ENCODE measurements around the gene DMXL1. TPM values are rescaled to one million over a fixed set of nuclear protein-coding genes. Genes with fewer than 3 reads are reported as not detected.

The DMXL1 gene
- total RNA-seq, 2 experiments from 2014 or later: 24.2 to 26.9 TPM

DNA sequence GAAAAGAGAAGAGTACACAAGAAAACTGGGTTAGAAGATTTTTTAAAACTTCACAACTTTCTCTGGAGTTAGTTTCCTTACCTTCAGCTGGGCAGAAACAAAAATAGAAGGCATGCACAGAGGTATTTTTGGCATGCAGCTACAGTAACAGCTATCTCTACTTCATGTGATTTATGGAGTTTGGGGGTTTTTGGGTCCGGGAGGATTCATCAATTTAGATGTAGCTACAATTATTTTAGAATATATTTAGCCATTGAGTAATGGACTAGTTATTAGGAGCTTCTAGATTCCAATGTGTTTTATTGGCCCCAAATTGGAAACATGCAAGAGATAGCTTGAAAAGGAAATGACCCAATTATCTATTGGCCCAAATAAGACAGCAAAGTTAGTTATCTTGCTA is 193.3 kb downstream of the DMXL1 start:
- ChIA-PET POLR2A (no interaction called here), CTCF (no interaction called here)
- Mint-ChIP-seq H3K27me3 (no peaks in the 10 kb centered on the region), H3K4me1 (ENCODE audit: low read depth) (peaks cover 26% of the 10 kb centered on the region), H3K27ac (no peak overlapping the region), H3K4me3 (no peak overlapping the region), H3K9me3 (peaks cover 38% of the 10 kb centered on the region), H3K36me3 (peaks cover 23% of the 10 kb centered on the region)
- no peak for DNase-seq
- intact Hi-C loops (cut with micrococcal nuclease): no loop called here

DNA sequence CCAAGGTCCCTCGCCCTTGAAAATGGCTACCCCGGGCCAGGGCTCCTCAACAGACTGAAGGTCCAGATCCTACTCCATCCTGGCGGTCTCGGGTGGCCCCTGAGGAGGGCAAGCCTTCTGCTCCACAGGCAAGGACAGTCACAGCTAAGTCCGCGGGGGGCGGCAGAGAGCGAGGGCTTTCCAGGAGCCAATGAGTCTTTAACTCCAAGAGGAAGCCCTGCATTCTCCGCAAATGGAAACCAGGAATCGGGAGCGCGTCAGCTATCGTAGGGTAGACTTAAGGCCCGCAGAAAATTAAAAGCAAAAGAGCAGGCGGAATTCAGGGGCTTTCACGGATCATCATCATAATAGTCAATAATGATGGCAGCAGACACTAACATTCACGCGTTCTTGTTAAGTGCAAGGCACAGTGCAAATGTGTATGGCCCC is 197.1 kb downstream of the DMXL1 start:
- intact Hi-C loops (cut with micrococcal nuclease): loop anchor here (1.0 to 5.0 kb wide), 6 partner anchors 31 to 280 kb away; partner anchors contain the start of genes DMXL1, DTWD2 and HSD17B4
- peaks cover 11% of the 10 kb centered on the region for H3K9me3 Mint-ChIP-seq

DNA sequence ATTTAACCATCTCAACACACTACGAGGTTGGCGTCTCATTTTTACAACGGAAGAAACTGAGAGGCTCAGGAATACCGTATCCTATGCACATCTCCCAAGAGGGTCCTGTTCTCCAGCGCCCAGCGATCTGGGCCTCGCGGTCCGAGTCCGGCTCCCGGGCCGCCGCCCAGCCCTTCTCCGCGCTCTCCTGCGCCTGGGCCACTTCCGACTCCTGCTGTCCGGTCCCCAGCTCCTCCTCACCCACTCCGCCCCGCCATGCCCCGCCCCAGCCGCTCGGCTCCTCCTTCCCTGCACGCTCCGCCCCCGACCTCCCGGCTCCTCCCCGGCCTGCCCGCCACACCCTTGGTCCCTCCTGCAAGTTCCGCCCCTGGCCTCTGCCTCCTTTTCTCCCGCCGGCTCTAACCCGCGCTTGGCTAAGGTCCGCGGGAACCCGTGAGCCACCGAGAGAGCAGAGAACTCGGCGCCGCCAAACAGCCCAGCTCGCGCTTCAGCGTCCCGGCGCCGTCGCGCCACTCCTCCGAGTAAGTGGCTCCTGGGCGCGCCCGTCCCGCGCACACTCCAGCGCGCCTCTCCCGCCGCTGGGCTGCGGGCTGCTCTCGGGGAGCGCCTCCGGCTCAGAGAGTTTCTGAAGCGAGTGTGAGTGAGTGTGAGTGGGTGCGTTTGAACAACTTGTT is 197.6 kb downstream of the DMXL1 start:
- Mint-ChIP-seq H3K9me3 (peaks cover 7% of the 10 kb centered on the region), H3K4me1 (ENCODE audit: low read depth) (peaks cover 55% of the 10 kb centered on the region), H3K36me3 (peaks cover 24% of the 10 kb centered on the region), H3K27me3 (no peaks in the 10 kb centered on the region), H3K4me3 (peak overlapping the region; percentile 99), H3K27ac (peak overlapping the region; percentile 99)
- peak; percentile 99 for DNase-seq
- intact Hi-C loops (cut with micrococcal nuclease): loop anchor here (1.0 to 5.0 kb wide), 6 partner anchors 31 to 280 kb away; partner anchors contain the start of genes DMXL1, DTWD2 and HSD17B4
- ChIA-PET POLR2A (interaction anchor here (0.6 to 2.0 kb wide), 15 partner anchors 15 to 281 kb away, joined by 3 to 9 read pairs (median 4); partner anchors contain the start of genes DTWD2 and TNFAIP8), CTCF (interaction anchor here (0.7 to 3.4 kb wide), 25 partner anchors 9 to 280 kb away, joined by 3 to 23 read pairs (median 5); partner anchors contain the start of gene DTWD2)

More for the DNA sequence above, 197.1 kb downstream of the DMXL1 start:
- peaks cover 49% of the 10 kb centered on the region for H3K4me1 Mint-ChIP-seq (ENCODE audit: low read depth)
- H3K27ac Mint-ChIP-seq: peak overlapping the region; percentile 99
- peak; percentile 91 for DNase-seq
- H3K27me3 Mint-ChIP-seq: no peaks in the 10 kb centered on the region
- H3K4me3 Mint-ChIP-seq: peak overlapping the region; percentile 99
- ChIA-PET CTCF (interaction anchor here (0.6 to 3.4 kb wide), 30 partner anchors 10 to 280 kb away, joined by 3 to 23 read pairs (median 4); partner anchors contain the start of gene DTWD2), POLR2A (interaction anchor here (0.6 to 2.0 kb wide), 15 partner anchors 15 to 280 kb away, joined by 3 to 9 read pairs (median 4); partner anchors contain the start of genes DTWD2 and TNFAIP8)
- H3K36me3 Mint-ChIP-seq: peaks cover 28% of the 10 kb centered on the region

DNA sequence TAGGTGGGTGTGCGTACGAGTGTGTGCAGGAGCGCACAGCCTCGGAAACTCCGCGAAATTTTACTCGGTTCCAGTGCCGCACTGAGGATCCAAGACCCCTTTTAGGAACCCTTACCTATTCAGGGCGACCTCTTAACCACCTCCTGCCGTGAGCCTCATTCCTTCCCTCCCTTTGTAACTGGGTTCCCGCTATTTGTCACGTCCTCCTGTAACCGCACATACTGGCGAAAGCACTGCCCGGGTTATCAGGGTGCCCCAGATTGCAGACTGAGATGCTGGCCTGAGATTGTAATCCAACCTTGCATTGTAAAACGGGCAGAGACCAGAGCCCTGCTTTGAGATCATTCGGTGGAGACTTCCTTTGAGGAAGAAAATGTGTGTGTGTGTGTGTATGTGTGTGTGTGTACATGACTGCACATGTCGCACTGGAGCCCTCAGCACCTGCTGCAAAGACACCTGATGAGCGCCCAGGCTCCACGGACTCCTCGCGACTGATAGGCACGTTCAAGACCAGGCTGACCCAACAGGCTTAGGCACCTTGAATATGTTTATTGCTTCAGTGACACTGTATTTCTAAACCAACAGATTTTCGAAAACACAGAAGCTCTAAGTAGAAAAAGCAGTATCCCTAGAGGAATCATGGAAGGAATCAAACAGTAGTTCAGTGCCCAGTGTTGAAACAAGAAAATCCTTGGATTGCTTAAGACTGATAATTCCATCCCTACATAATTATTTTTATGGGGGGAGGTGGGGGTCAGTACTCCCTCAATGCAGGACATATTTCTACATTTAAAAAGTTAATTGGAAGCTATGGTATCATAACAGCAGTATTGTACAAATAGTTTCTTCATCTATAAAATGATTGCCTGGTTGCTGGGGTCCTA is 198.4 kb downstream of the DMXL1 start:
- POLR2A ChIA-PET: interaction anchor here (1.0 to 3.2 kb wide), 16 partner anchors 14 to 281 kb away, joined by 3 to 26 read pairs (median 4); partner anchors contain the start of genes DTWD2 and TNFAIP8
- DNase-seq: peak; percentile 63
- Mint-ChIP-seq H3K4me3 (peak overlapping the region; percentile 99), H3K4me1 (ENCODE audit: low read depth) (peaks cover 61% of the 10 kb centered on the region), H3K27ac (peak overlapping the region; percentile 99), H3K27me3 (no peaks in the 10 kb centered on the region), H3K36me3 (peaks cover 24% of the 10 kb centered on the region), H3K9me3 (peaks cover 1% of the 10 kb centered on the region)
- CTCF ChIA-PET: interaction anchor here (0.8 to 3.4 kb wide), 16 partner anchors 9 to 281 kb away, joined by 3 to 21 read pairs (median 4); partner anchors contain the start of genes DMXL1 and DTWD2
- intact Hi-C loops (cut with micrococcal nuclease): loop anchor here (2.0 to 5.0 kb wide), 3 partner anchors 127 to 199 kb away; partner anchors contain the start of genes DMXL1 and HSD17B4

DNA sequence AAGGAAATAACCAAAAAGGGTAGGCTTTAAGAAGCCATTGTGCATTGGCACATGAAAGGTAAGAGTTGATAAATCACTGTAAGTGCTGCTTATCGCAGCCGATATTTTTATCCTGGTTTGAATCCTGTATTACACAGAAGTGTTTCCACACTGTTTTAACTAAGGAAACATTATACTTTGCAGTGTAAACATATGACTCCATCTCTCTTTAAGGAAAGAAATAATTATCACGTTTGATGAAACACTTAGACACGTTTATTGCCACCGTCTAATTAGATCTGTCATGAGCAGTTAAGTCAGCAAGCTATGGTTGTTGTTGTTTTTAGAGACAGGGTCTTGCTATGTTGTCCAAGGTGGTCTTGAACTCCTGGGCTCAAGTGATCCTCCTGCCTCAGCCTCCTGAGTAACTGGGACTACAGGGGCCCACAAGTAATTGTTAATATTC is 199.3 kb downstream of the DMXL1 start:
- no peak for DNase-seq
- Mint-ChIP-seq H3K27me3 (no peaks in the 10 kb centered on the region), H3K4me3 (peak overlapping the region; percentile 99), H3K9me3 (no peaks in the 10 kb centered on the region), H3K36me3 (peaks cover 24% of the 10 kb centered on the region), H3K4me1 (ENCODE audit: low read depth) (peaks cover 70% of the 10 kb centered on the region), H3K27ac (peak overlapping the region; percentile 99)
- CTCF ChIA-PET: interaction anchor here (0.8 to 1.8 kb wide), 9 partner anchors 8 to 199 kb away, joined by 3 to 10 read pairs (median 3); partner anchors contain the start of gene DMXL1
- POLR2A ChIA-PET: interaction anchor here (0.9 to 3.2 kb wide), 11 partner anchors 43 to 199 kb away, joined by 3 to 26 read pairs (median 4); partner anchors contain the start of genes DMXL1 and TNFAIP8
- intact Hi-C loops (cut with micrococcal nuclease): no loop called here

DNA sequence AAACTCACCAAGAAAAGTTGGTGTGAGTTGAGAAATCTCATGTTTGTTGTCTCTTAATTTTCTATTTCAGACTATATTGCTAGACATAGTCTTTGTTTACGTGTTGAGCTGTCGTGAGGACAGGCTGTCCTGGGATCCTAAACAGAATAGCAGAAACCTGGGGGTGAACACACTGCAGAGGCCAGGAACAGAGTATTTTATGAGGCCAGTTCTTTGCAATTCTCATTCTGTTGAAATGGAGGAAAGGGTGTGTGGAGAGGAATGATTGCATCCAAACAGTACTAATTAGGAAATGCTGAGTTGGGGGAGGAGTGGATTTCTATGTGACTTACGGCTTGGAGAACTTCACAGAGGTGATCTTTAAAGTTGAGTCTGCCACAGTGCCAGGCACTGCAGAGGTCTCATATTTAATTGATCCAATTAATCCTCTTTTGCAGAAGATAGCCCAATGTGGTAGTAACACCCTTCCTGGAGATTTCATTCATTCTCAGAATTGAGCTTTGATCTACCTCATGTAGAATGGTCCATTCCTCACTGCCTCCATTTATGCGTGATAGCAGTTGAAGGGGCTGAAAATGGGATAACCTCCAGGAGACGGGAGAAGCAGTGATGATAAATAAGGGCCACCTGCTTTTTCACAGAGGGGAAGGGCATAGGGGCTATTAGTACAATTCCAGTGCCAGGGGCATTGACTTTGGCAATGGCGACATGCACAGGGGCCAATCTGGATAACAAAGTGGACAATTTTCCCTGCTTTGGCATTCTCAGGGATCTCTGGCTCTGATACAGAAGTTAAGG is 200.3 kb downstream of the DMXL1 start:
- H3K27me3 Mint-ChIP-seq: no peaks in the 10 kb centered on the region
- H3K4me1 Mint-ChIP-seq (ENCODE audit: low read depth): peaks cover 70% of the 10 kb centered on the region
- CTCF ChIA-PET: interaction anchor here (0.8 to 3.1 kb wide), 9 partner anchors 29 to 283 kb away, joined by 3 to 15 read pairs (median 4); no protein-coding TSS in a partner anchor
- peaks cover 24% of the 10 kb centered on the region for H3K36me3 Mint-ChIP-seq
- DNase-seq: no peak
- H3K4me3 Mint-ChIP-seq: peak overlapping the region; percentile 78
- intact Hi-C loops (cut with micrococcal nuclease): no loop called here
- no peaks in the 10 kb centered on the region for H3K9me3 Mint-ChIP-seq
- peak overlapping the region; percentile 99 for H3K27ac Mint-ChIP-seq
- POLR2A ChIA-PET: interaction anchor here (0.5 to 4.6 kb wide), 11 partner anchors 12 to 142 kb away, joined by 3 to 37 read pairs (median 4); partner anchors contain the start of gene TNFAIP8

DNA sequence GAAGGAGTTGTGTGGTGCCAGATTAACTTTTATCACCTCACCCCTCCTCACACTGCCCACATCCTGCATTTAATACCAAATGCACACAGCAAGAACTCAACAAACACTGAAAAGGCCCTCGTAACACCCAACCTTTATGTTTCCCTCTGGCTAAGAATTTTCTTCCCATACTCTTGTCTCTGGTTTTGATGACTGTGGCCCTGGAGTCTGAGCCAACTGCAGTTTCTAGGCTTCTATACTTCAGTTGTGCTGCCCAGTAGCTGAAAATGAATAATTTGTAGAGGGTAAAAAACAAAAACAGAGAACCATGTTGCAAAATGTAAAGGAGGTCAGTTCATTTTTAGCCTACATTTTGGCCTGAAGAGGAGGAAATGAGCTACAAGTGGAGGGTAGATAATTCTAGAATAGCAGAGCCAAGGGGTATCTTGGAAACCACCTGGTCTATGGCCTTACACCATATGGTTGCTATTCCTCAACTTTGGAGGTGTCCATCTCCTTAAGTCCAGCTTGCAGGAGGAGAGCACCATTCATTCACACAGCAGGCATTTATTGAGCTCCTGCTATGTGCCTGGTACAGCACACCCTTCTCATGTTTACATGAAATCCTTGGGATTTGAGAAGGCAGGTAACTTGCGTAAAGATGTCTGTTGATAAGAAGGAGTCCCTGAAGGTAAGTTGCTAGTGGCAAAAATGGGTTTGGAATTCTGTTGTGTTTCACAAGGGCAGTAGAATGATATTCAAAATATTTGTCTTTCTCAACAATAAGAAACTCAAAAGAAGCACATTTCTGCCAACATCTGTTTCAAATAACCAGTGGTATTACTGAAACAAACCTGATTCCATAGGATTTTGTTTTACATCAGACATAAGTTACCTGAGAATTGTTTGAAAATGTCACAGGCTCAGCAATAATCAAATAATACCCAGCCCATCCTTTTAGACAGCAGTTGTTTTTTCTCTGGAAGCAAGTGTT is 201.2 kb downstream of the DMXL1 start:
- CTCF ChIA-PET: interaction anchor here (0.9 to 3.3 kb wide), 7 partner anchors 16 to 140 kb away, joined by 3 to 15 read pairs (median 5); no protein-coding TSS in a partner anchor
- no peaks in the 10 kb centered on the region for H3K27me3 Mint-ChIP-seq

DNA sequence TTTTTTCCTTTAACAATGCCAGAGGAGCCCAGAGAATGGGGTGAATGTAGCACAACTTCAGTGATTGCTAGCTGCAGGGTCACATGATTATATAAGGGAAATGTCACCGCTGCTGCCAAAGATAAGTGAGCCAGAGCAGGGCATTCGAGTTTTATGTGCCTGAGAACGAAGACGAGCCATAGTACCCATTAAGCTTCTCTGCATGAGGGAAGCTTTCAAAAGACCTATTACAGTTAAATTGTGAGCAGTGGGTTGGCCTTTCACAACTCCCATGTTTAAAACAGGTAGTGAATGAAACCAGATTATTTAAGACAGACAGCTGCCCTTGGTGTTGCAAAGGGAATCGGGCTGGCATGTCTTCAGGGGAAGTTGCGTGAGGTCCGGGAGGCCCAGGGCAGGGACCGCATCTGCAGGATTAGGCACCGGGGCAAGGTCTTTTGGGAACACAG is 202.5 kb downstream of the DMXL1 start:
- CTCF ChIA-PET: interaction anchor here (0.9 to 3.3 kb wide), 8 partner anchors 29 to 140 kb away, joined by 3 to 15 read pairs (median 4); no protein-coding TSS in a partner anchor
- peak overlapping the region; percentile 78 for H3K4me3 Mint-ChIP-seq
- intact Hi-C loops (cut with micrococcal nuclease): no loop called here
- H3K4me1 Mint-ChIP-seq (ENCODE audit: low read depth): peaks cover 75% of the 10 kb centered on the region
- no peaks in the 10 kb centered on the region for H3K9me3 Mint-ChIP-seq
- DNase-seq: peak; percentile 40
- peak overlapping the region; percentile 99 for H3K27ac Mint-ChIP-seq
- H3K36me3 Mint-ChIP-seq: peaks cover 30% of the 10 kb centered on the region
- peaks cover 1% of the 10 kb centered on the region for H3K27me3 Mint-ChIP-seq
- POLR2A ChIA-PET: interaction anchor here (0.5 to 4.6 kb wide), 11 partner anchors 10 to 94 kb away, joined by 3 to 37 read pairs (median 5); partner anchors contain the start of gene TNFAIP8

More for the DNA sequence above, 201.2 kb downstream of the DMXL1 start:
- intact Hi-C loops (cut with micrococcal nuclease): no loop called here
- POLR2A ChIA-PET: interaction anchor here (1.2 to 4.6 kb wide), 8 partner anchors 11 to 85 kb away, joined by 3 to 37 read pairs (median 6); partner anchors contain the start of gene TNFAIP8
- no peaks in the 10 kb centered on the region for H3K9me3 Mint-ChIP-seq
- H3K4me1 Mint-ChIP-seq (ENCODE audit: low read depth): peaks cover 69% of the 10 kb centered on the region
- peak overlapping the region; percentile 99 for H3K27ac Mint-ChIP-seq
- peaks cover 26% of the 10 kb centered on the region for H3K36me3 Mint-ChIP-seq
- DNase-seq: no peak
- peak overlapping the region; percentile 78 for H3K4me3 Mint-ChIP-seq

DNA sequence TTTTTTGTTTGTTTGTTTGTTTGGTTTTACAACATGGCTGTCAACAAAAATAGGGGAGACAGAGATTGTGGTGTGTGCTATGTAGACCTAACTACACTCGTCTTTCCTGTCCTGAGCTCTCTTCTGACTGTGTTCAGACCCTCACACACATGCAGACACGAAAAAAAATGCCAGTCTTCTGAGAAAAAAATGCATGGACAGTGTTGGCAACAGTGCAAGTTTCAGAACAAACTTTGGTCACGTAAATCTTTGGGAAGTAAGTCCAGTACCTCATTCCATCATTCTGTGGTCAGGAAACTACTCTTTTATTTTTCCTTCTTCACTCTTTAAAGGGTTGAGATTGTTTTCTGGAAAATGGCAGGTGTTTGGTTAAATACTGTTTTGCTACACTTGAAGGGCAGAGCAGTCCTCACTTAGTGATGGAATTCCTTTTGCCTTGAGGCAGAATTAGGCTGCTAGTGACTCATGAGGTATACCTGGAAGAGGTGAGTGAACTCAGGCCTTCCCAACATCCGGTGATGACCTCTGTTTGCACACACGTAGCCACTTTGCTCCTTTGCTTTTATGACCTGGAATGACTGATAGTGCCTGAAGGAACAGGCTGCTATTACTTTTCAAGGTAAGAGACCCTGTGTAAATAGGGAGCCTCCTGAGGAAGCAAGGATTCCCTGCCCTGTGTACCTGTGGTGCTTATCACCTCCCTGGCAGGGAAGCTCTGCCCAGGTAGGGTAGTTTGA is 203.3 kb downstream of the DMXL1 start:
- peak overlapping the region; percentile 99 for H3K27ac Mint-ChIP-seq
- H3K36me3 Mint-ChIP-seq: peaks cover 31% of the 10 kb centered on the region
- POLR2A ChIA-PET: interaction anchor here (0.6 to 4.6 kb wide), 18 partner anchors 9 to 99 kb away, joined by 3 to 37 read pairs (median 5); partner anchors contain the start of gene TNFAIP8
- intact Hi-C loops (cut with micrococcal nuclease): loop anchor here (1.0 to 2.0 kb wide), 7 partner anchors 15 to 243 kb away; no protein-coding TSS in a partner anchor
- H3K9me3 Mint-ChIP-seq: no peaks in the 10 kb centered on the region
- DNase-seq: peak; percentile 37
- peak overlapping the region; percentile 78 for H3K4me3 Mint-ChIP-seq
- peaks cover 1% of the 10 kb centered on the region for H3K27me3 Mint-ChIP-seq
- peaks cover 83% of the 10 kb centered on the region for H3K4me1 Mint-ChIP-seq (ENCODE audit: low read depth)
- CTCF ChIA-PET: interaction anchor here (0.7 to 3.3 kb wide), 13 partner anchors 9 to 137 kb away, joined by 3 to 15 read pairs (median 4); no protein-coding TSS in a partner anchor
